Astrocyte of the cerebellum (primary cell): ENCODE data around the gene TAS2R41.

ENCODE experiments used
- DNase-seq: peaks from one replicate; pipeline ENCODE4 v3.0.0-alpha.2; 2011; ENCODE audit warnings: low read depth
- H3K4me3 ChIP-seq: 2 replicates; pipeline ENCODE4 v1.5.1; 2011; ENCODE audit warnings: mild to moderate bottlenecking, low read depth, low read length, moderate library complexity
- CTCF ChIP-seq: IDR thresholded peaks from 2 replicates; pipeline ENCODE4 v1.5.1; 2012; ENCODE audit warnings: low read length, low read depth, moderate library complexity, mild to moderate bottlenecking; ENCODE audit errors: missing control alignments
- in situ Hi-C: cut with HindIII; loops from 2 replicates; pipeline ENCODE4 v1.10.0; 2017; ENCODE audit warnings: low sequenced_read_pairs

The TAS2R41 gene

GRCh38 chr7:143490717-143491306 is 13.1 kb downstream of the TAS2R41 start:
- H3K4me3 ChIP-seq: no peak overlapping the region
- no peak for DNase-seq
- TF ChIP-seq CTCF: peak; percentile 62
- in situ Hi-C loops: no loop called here

GRCh38 chr7:143492043-143492471 is 14.4 kb downstream of the TAS2R41 start:
- TF ChIP-seq CTCF: no peak
- in situ Hi-C loops: no loop called here
- DNase-seq: no peak
- H3K4me3 ChIP-seq: no peak overlapping the region

GRCh38 chr7:143492799-143493739 is 15.4 kb downstream of the TAS2R41 start:
- no peak for TF ChIP-seq CTCF
- in situ Hi-C loops: no loop called here
- H3K4me3 ChIP-seq: no peak overlapping the region
- no peak for DNase-seq

- DNase-seq: no peak
- in situ Hi-C loops: no loop called here
- no peak for TF ChIP-seq CTCF
- H3K4me3 ChIP-seq: no peak overlapping the region
Observed at GRCh38 chr7:143493751-143494150, 16.1 kb downstream of the TAS2R41 start.

GRCh38 chr7:143494622-143495021 is 16.9 kb downstream of the TAS2R41 start:
- peak; percentile 1 for TF ChIP-seq CTCF
- DNase-seq: no peak
- H3K4me3 ChIP-seq: no peak overlapping the region
- in situ Hi-C loops: no loop called here

- no peak for DNase-seq
- in situ Hi-C loops: no loop called here
- no peak for TF ChIP-seq CTCF
- no peak overlapping the region for H3K4me3 ChIP-seq
Observed at GRCh38 chr7:143495851-143496250, 18.2 kb downstream of the TAS2R41 start.
